Measurements from ENCODE around the gene STX8.
"Not testable (repeated sequence)": the region's sequence is repeated elsewhere in the genome, so short reads cannot be mapped to it uniquely, and the experiment has no call there.

The STX8 gene

DNA sequence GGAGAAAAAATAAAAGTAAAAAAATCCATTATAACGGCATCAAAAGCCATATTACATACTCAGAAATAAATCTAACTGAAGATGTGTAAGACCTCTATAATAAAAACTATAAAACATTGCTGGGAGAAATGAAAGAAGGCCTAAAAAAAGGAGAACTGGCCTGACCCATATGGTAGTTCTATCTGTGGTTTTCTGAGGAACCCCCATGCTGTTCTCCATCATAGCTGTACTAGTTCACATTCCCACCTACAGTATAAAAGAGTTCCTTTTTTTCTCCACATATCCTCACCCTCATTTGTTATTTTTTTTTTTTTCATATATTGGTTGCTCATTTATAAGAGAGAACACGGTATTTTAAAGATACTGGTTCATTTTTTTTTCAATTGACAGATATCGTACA lies 191.8 kb downstream of the STX8 start:
- no peak for DNase-seq

DNA sequence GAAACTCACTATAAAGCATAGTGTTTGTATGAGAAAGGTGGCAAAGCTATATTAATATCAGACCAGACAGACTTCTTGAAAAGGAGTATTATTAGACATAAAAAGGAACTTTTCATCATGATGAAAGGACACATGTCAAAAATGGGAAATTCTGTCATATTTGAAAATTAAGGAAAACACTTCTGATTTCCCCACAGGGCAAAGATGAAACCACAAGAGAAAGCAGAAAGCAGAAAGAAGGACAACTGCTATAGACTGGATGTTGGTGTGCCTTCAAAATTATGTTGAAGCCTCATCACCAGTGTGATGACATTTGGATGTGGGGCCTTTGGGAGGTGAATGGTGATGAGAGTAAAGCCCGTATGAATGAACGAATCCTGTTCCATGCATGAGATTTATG lies 193.0 kb downstream of the STX8 start:
- DNase-seq = no peak

DNA sequence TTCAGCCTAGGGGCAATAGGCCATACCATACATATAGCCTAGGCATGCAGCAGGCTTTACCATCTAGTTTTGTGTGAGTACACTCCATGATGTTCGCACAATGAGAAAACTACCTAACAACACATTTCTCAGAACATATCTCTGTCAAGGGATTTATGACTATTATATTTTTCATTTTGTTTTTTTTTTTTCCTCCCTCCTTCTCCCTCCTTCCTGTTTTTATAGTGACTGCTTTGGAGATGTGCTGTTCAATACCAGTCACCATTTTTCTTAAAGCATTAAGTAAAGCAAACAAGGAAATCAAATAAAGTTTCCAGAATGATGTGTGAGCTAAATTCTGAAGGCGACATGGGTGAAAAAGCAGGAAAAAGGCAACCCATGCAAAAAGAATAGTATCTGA lies 194.6 kb downstream of the STX8 start:
- no peak for DNase-seq

DNA sequence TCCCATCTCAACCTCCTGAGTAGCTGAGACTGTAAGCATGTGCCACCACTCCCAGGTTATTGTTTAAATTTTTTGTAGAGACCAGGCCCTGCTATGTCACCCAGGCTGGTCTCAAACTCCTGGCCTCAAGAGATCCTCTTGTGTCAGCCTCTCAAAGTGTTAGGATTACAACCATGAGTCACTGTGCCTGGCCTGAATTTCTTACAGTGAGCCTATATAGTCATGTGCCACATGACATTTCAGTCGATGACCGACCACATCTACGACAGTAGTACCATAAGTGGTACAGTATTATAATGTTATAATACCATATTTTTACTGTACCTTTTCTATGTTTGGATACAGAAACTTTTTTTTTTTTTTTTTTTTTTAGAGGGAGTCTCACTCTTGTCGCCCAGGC lies 195.3 kb downstream of the STX8 start:
- DNase-seq = no peak

DNA sequence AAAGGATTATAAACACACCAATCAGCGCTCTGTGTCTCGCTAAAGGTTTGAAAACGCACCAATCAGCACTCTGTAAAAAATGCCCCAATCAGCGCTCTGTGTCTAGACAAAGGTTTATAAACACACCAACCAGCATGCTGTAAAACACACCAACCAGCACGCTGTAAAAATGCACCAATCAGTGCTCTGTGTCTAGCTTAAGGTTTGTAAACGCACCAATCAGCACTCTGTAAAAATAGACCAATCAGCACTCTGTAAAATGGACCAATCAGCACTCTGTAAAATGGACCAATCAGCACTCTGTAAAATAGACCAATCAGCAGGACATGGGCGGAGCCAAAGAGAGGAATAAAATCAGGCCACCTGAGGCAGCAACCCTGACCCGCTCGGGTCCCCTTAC lies 199.4 kb downstream of the STX8 start:
- not testable (repeated sequence) for DNase-seq

DNA sequence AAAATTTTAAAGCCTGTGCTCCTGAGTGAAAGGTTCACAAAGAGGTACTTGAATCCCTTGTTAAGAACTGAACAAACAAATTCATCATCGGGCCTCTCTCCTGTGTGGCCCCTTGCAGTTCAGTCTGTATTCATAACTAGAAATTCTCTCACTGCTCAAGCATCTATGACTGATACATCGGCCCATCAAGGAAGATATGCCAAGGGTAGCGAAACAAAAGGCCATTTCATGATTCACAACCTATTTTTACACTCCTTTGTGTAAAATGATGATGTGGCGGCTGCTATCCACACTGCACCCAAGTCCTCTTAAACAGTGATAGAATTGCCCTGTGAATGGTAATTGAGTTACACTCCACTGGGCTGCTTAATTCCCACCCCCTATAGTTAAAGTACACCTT lies 204.6 kb downstream of the STX8 start:
- no peak for DNase-seq

DNA sequence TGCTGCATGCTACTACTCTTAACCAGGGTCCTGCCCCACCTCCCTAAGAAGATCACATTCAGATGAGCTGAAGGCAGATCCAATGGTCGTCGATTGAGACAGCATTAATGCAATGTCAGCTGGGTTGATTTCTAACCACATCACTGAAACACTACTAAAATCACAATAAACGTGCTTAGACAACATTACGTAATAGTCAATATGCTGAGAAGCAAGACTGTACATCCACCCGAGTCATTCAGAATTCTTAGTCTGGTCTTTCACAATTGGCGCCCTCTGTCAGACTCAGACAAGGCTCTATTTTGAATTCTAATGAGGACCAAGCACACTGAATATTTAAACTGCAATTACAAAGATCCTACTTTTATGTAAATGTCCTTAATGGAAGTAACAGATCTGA lies 205.2 kb downstream of the STX8 start:
- DNase-seq = no peak

DNA sequence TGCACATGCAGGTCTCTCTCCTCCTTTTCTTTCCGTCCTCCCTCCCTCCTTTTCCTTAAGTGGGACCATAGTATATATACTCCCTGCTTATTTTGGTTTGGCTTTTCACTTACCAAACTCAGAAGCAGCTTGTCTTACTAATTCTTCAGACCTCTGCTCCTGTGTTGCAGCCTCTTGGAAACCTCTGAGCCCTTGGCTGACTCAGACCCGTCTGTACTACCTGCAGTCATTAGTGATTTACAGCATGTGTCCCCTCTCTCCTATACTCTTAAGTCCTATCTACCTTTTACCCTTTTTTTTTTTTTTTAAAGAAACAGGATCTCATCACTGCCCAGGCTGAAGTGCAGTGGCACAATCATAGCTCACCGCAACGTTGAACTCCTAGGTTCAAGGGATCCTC lies 207.0 kb downstream of the STX8 start:
- DNase-seq = no peak

DNA sequence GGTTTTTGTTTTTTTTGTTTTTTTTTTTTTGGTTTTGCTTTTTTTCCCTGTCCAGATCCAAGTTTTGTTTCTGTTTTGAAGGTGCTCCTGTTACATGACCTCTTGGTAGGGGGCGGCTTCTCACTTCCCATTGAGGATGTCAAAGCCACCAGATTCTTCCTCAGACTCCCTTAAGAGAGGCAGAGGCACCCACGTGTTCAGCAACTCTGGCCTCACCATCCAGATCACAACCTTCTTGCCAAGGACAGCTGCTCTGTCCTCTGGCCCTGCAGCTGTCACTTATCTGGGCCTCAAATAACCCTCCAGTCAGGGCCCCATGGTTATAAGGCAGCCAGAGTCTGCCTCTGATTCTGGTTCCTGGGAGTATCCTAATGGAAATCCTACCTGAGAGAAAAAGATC lies 208.5 kb downstream of the STX8 start:
- DNase-seq = no peak

DNA sequence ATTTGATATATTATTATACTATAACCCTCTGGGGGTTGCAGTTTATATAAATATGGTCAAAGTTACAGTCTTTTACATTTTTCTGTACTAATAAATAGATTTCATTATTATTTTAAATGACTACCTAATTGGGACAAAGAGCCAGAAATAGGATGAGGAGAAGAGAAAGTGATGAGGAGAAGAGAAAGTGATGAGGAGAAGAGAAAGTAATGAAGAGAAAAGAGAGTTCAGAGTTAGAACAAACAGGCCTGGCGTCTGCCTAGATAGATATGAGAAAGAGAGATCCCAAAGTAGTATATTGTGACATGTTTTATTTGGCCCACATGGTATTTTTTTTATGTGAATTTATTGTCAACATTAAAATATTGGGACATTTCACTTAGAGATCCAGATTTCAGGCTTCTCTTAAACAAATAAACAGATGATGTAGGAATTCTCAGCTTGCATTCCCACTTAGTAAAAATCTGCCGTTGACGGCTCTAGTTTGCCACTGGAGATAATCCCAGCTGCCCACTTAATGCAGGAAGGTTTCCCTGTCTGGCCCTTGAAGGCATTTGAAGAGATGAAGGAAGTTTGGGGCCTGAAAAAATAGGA lies 210.7 kb downstream of the STX8 start:
- DNase-seq = no peak

DNA sequence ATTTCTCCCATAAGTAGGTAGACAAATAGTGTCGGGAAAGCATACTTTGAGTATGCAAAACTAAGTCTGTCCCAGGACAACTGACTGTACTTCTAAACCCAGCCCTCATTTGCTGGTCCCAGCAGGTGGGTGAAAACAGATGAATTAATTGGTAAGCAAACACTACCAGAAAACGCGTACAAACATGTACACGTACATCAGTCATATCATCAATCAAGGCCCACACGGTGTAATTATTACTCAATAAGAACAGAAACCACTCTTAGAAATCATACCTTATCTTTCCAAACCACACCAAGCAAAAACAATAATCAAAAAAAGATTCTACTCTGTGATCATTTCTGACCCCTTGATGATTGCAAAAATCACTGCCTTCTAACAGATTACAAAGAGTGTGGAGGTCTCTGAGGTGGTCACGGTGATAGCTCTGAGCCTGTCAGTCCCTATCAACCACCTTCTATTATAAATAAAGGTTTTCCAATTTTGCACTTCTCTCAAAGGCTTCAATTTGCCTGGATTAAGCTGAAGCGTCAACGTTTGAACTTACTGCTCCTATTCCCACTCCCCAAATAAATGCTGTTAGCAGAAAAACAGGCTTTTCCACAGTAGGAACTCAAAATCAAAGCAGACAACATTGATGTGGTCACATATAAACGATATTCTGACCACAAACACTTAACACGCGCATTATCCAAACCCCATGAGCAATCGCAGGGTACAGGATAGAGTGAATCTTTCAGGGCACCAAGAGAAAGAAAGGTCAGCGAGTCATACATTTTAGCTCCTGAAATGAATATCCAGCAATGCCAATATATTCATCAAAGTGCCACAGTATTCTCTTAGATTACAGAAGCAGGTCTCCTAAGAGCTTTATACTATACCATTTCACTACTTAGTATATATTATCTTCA lies 211.9 kb downstream of the STX8 start:
- DNase-seq = no peak

DNA sequence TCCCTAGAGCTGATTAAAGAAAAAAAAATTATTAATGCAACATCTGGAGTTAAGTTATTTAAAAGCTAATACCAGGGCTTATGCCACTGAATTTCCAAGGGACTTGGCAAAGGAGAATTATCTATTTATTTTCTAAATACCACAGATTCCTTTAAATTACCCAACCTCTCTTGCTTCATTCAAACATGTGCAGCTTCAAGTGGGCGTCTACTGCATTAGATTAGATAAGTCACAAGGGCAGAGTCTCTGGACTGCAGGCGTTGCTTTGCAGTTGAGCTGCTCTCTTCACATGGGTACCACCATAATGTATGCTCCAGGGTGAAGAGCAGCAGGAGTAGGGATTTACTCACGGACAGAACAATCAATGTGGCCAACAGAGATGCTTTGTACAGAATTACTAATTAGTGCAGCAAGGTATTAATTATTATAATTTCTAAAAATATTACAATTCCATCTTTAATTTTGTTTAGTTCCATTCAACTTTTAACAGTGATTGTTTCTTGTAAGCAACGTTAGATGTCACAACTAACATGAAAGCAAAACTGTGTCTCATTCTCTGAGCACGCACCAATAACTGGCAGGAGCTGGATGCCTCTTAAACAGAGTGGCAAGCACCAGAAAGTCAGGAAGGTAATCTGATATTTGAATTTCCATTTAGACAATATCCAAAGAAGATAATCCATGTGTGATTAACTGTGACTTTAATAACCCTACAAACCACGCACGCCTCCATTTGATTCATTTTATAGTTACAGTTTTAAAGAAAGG lies 214.2 kb downstream of the STX8 start:
- DNase-seq = no peak

DNA sequence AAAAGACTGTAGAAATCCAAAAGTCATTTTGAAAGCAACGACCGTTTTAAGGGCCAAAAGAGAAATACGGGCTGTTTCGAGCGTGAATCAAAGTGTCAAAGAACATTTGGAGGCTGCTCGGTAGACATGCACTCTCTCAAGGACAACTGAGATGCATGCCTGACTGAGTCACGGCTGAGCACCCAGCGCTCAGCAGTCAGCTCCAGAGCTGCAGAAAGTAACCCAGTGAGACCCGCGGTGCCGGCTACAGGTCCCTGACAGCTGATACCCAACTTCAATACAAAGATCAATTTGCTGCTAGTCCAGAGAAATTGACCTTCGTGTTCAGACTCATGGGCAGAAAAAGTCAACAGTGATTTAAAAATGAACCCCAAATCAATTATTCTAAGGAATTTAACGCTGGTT lies 214.9 kb downstream of the STX8 start:
- DNase-seq = no peak

DNA sequence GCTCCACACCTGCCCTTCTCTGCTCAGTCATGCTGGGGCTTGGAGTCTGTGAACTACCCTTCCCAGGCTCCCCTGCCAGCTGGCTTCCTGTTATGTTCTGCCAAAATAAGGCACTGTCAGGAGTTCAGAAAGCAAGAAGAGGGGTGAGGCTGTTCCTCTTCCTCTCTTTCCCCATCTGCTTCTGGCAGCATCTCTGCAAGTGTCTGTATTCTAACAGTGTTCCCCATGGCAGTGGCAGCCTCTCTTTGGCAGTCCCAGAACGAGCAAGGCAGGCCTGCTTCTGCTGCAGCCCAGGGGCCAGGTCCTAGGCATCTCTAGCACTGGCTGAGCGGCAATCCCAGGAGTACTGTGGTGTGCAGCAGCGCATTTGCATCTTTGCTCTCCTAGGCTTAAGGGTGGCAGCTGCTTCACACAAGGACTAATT lies 219.1 kb downstream of the STX8 start:
- DNase-seq = no peak

DNA sequence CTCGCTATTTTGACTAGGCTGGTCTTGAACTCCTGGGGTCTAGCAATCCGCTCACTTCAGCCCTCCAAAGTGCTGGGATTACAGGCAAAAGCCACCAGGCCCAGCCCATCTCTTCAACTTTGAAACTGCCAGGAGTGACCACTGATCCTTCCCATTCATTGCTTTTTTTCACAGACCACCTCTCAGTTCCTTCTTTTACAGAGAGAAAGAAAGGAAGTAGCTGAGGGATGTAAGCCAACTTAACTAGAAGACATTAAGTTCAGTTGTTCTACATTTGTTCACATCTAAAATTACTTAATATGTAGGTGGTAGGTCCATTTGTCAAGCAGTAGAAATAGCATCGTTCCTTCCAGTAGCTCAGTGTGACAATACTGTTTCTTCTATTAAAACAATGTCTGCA lies 219.8 kb downstream of the STX8 start:
- DNase-seq = no peak

DNA sequence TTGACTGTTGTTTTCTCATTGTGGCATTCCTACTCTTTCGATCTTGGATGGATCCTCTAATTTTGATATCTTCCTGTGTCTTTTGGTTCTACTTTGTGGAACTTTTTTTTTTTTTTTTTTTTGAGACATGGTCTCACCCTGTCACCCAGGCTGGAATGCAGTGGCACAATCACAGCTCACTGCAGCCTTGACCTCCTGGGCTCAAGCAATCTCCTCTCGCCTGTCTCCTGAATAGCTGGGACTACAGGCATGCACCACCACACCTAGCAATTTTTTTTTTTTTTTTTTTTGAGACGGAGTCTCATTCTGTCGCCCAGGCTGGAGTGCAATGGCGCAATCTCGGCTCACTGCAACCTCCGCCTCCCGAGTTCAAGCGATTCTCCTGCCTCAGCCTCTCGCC lies 220.4 kb downstream of the STX8 start:
- DNase-seq = not testable (repeated sequence)

DNA sequence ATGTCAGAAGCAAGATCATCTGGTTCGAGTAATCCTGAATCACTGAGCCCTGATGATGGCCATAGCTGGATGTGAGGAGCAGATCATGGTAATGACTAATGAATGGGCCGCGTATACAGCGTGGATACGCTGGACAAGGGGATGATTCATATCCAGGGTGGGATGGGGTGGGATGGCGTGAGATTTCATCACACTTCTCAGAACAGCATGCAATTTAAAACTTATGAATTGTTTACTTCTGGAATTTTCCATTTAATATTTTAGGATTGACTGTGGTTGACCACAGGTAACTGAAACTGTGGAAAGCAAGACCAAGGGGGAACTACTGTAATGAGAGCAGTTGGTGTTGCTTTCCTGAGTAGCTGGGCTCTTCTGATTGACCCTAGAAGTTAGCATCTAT lies 225.5 kb downstream of the STX8 start:
- DNase-seq = no peak

DNA sequence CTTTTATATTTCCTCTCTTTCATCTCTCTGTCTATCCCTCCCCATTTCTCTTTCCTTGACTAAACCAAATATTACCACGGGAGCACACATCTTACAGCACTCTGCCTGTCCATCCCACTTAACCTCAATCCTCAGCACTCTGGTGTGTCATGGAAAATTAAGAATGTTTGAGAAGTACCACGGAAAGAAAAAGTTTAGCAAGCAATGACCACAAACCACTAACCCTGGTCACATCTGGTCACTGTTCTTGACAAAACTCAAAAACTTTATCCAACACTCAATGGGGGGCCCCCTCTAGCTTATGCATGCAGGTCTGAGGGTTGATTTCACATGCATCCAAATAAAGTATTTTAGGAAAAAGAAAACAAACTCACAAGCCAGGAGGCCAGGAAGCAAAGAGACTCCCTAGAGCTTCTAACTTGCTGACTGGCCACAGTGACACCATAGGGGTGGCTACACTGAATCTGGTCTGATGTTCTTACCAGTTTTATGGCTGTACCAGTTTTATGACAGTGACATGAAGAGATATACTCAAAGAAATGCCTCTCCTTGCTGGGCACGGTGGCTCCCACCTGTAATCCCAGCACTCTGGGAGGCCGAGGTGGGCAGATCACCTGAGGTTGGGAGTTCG lies 229.2 kb downstream of the STX8 start:
- DNase-seq = no peak

DNA sequence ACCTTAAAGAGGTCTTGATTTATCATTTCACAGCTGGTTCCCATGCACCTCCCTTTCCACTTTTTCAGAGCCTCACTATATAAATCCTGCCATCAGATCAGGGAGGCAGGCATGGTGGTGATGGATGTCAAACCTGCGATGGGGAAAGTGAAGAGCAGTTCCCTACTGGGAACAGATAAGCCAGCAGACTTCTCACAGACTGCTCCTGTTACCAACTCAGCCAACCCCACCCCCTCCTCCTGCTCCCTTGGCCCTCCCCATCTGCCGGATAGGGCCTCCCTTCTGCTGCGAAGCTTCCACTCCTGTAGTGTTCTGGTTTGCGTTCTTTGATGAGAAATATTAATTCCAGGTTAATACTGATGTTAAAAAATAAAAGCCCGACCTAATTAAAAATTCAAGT lies 232.1 kb downstream of the STX8 start:
- no peak for DNase-seq

DNA sequence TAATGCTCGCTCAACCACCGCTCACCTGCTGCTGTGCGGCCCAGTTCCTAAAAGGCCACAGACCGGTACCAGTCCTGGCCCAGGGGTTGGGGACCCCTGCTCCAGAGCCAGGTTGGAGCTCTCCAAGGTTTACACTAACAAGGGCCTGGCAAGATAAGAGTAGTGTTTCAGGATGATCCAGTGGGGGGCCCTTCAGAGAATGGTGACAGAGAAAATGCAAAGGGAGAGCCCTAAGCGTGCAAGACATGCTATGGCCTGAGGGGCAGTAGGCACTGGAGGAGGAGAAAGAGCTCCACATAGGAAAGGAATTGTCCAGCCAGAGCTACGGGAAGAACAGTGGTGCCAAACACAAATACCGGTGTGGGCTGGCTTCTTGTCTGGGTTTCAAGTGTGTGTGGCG lies 233.4 kb downstream of the STX8 start:
- no peak for DNase-seq

DNA sequence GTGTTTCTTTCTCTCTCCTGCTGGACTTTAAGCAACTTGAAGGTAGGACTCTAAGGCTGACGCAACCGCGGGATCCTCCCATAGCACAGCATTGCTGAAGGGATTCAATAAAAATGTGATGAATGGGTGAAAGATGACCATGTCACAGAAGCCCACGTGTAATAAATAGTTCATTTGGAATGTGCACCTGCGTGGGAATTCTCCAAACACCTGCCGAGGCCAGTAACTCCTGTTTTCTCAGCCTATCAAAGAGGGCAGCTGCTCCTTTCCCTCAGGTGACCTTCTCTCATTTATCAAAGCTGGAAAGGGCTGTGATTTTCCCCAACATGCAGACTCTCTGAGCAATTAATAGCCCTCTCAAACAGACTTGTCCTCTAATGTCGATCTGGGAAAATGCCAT lies 235.7 kb downstream of the STX8 start:
- DNase-seq = no peak

DNA sequence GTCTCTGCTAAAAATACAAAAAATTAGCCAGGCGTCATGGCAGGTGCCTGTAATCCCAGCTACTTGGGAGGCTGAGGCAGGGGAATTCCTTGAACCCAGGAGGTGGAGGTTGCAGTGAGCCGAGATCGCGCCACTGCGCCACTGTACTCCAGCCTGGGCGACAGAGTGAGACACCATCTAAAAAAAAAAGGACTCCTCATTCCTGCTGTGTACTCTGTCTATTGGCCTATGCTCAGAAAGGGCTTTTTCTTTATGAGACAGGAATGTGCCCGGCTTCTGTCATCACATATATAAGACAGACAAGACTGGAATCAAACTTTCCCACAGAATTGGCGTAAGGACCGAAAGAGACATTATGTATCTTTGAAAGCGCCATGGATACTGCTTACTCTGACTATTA lies 236.1 kb downstream of the STX8 start:
- not testable (repeated sequence) for DNase-seq

DNA sequence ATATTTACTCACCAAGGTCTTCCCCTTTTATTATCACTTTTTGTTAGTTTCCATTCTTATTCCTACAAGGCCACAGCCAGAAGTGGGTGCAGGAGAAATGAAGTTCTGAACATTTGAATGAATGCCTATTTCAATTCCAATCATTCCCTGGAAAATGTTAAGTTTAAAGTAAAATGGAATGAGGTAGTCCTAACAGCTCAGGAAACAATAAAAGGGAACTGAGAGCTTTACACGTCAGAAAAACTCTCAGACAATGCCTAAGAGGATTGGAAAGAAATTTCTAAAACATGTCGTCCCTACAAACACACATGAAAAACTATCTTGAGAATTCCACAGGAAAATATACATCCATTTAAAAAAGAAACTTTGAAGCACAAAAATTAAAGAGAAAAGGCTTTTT lies 238.8 kb downstream of the STX8 start:
- DNase-seq = no peak
